NCI-H69 (cell line): ENCODE data around the gene SRMS.
"Not testable (repeated sequence)": the region's sequence is repeated elsewhere in the genome, so short reads cannot be mapped to it uniquely, and the experiment has no call there.

Source experiments
- DNase-seq: peaks from one replicate; lab custom pipeline; 2025; lab: John Stamatoyannopoulos, UW

Gene SRMS

GRCh38 chr20:63566395-63567135 is 19.0 kb upstream of the SRMS start:
- DNase-seq: no peak

GRCh38 chr20:63565699-63566335 is 18.3 kb upstream of the SRMS start:
- peak; percentile 9 for DNase-seq

GRCh38 chr20:63565021-63565698 is 17.6 kb upstream of the SRMS start:
- DNase-seq: no peak

GRCh38 chr20:63564036-63564810 is 16.7 kb upstream of the SRMS start:
- DNase-seq: no peak

DNA sequence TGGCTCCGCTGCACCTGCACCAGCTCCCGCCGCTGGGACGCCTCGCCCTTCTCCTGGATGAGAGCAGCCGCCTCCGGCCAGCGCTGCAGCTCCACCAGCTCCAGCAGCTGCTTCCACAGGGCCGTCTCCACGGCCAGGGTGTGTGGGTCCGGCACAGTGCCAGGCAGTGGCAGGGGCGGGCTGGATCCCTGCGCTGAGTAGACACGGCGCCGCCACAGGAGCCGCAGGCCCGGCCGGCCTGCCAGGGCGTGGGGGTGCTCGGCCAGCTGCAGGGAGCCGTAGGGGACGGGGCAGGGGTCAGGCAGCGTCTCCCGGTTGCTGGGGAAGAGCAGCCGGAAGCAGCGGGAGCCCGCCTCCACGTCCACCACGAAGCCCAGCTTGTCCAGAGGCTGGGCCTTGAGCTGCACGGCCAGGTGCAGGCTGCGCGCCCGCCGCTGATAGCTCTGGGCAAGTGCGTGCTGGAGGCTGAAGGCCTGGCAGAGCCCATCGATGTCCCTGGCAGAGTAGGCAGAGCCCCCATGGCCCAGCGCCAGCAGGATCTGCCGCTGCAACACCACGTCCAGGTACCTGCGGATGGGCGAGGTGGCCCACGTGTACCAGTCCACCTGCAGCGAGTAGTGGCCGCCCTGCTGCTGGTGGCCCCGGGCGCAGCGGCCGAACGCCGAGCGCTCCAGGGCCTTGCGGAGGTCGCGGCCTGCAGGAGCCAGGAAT is 15.8 kb upstream of the SRMS start:
- no peak for DNase-seq

GRCh38 chr20:63562461-63563224 is 15.1 kb upstream of the SRMS start:
- no peak for DNase-seq

- no peak for DNase-seq
Measured at GRCh38 chr20:63561624-63562396, 14.3 kb upstream of the SRMS start.

GRCh38 chr20:63560856-63561609 is 13.5 kb upstream of the SRMS start:
- DNase-seq: no peak

DNA sequence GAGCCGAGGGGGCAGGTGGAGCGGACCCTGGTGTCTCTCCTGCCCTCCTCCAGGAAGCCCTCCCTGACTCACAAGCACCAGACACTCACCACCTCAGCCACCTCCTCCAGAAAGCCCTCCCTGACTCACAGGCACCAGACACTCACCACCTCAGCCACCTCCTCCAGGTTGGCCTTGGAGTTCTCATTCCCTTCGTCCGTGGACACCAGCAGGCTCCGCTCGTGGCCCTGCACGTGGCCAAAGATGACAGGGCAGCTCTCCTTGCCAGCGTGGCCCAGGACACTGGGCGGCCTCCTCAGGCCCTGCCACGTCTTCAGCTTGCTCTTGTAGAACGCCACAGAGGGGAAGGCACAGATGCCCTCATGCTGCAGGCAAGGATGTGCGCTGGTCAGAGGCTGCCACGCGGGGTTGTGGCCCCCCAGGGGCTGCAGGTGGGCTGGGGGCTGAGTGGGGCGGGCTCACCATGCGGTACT is 12.8 kb upstream of the SRMS start:
- no peak for DNase-seq

DNA sequence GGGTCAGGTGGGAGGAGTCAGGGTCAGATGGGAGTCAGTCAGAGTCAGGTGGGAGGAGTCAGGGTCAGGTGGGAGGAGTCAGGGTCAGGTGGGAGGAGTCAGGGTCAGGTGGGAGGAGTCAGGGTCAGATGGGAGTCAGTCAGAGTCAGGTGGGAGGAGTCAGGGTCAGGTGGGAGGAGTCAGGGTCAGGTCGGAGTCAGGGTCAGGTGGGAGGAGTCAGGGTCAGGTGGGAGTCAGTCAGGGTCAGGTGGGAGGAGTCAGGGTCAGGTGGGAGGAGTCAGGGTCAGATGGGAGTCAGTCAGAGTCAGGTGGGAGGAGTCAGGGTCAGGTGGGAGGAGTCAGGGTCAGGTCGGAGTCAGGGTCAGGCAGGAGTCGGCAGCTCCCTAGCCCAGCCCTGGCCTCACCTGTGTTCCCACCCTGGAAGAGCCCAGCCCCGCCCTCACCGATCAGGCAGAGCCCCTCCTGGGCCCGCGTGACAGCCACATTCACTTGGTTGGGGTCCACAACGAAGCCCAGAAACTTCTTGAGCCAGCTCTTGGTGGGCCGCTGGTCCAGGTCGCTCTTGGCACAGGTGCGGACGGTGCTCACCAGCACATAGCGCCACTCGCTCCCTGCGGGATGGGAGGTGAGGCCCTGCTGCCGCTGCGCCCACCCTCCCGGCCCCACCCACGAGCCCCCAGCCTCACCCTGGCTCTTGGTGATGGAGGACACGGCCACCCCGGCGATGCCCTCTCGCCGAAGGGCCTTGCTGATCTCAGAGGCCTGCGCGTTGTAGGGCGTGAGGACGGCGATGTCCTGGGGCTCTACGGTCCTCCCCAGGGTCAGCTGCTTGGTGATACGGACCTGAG is 12.2 kb upstream of the SRMS start:
- DNase-seq: not testable (repeated sequence)

GRCh38 chr20:63558804-63559484 is 11.4 kb upstream of the SRMS start:
- no peak for DNase-seq

DNA sequence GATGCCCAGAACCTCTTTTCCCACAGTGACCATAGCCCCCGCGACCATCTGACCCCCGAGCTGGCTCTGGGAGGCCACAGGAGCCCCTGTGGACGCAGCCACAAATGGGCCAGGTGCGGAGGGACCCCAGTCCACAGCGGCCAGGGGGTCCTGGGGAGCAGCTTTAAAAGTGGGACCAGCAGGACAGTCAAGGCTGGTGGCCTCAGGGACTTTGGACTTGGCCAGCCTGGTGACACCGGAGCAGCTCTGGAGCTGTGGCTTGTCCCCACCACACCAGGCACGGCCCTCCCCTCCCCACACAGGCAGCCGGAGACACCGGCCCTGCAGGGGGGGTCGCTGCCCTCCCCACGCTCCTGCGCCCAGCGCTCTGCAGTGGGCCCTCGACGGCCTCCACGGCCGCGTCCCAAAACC is 9.9 kb upstream of the SRMS start:
- no peak for DNase-seq

DNA sequence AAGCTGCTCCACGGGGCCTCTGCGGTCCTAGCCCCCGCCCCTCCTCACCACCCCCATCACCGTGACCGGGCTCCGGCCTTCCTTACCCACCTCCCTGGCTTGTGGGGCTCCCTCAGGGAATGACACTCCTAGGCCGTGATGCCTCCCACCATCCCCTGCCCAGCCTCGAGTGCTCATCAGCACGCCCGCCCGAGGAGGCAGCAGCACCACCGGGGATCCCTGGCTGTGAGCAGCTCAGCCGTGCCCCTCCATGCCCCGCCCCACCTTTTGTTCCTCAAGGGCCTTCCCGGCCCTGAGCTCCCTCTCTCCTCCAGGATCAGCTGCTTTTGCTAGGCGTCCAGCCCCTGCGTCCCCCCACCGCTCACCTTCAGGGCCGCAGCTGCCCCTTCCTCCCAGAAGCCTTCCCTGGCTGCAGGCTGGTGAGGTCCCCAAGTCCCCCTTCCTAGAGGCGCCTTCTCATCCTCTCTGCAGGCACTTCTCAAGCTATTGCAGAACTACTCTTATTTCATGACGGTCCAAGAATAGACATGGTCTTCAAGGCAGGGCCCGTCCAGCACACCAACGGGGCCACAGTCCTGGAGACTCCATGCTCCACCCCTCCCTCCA is 9.4 kb upstream of the SRMS start:
- DNase-seq: no peak

GRCh38 chr20:63555661-63556381 is 8.3 kb upstream of the SRMS start:
- DNase-seq: no peak

- peak; percentile 6 for DNase-seq
Measured at GRCh38 chr20:63554361-63555278, 7.1 kb upstream of the SRMS start.

DNA sequence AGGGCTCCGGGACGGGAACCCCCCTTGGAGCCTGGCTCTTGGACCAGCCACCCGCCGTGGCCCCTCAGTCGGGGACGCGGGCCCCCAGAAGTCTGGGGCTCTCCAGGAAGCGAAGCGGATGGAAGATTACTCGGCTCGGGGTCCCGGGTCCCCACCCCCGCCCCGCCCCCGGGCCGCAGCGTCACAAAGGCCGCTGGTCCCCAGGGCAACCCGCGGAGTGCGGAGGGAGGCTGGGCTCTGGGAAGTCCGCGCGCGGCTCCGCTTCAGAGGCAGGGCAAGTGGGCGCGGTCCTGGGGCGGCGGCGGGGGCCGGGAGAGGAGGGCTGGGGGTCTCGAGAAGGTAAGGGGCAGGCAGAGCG is 6.4 kb upstream of the SRMS start, which contains the start of gene FNDC11:
Gene FNDC11, plus strand, starts transcription at position 227 of the 358 bp plus-strand sequence. CDS start 1,505 bp downstream, outside the sequence.
- DNase-seq: peak; percentile 62
